A673 (cell line): ENCODE data around the gene CYP4A11.

Experiments
- EZH2 ChIP-seq: fragments of 200-600 bp; sonication (generic); IDR thresholded peaks from 2 replicates; pipeline ENCODE4 v1.6.1; 2017; ENCODE audit warnings: borderline replicate concordance, low read depth, mild to moderate bottlenecking, mixed read lengths, antibody characterized with exemption, low read length; ENCODE audit not compliant: poor library complexity, severe bottlenecking
- TF ChIP-seq, protein P1 (sequence below): fragments of 300-800, 200-600 bp; sonication (generic); conservative IDR thresholded peaks from 2 replicates; pipeline ENCODE4 v1.5.1; 2017; ENCODE audit warnings: low read depth, mild to moderate bottlenecking, antibody characterized with exemption, low read length, moderate library complexity, mixed read lengths

- TF ChIP-seq, protein P1, sequence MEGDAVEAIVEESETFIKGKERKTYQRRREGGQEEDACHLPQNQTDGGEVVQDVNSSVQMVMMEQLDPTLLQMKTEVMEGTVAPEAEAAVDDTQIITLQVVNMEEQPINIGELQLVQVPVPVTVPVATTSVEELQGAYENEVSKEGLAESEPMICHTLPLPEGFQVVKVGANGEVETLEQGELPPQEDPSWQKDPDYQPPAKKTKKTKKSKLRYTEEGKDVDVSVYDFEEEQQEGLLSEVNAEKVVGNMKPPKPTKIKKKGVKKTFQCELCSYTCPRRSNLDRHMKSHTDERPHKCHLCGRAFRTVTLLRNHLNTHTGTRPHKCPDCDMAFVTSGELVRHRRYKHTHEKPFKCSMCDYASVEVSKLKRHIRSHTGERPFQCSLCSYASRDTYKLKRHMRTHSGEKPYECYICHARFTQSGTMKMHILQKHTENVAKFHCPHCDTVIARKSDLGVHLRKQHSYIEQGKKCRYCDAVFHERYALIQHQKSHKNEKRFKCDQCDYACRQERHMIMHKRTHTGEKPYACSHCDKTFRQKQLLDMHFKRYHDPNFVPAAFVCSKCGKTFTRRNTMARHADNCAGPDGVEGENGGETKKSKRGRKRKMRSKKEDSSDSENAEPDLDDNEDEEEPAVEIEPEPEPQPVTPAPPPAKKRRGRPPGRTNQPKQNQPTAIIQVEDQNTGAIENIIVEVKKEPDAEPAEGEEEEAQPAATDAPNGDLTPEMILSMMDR, result no peak
- no peak for TF ChIP-seq EZH2
Observed at GRCh38 chr1:46903481-46903880, 37.8 kb downstream of the CYP4A11 start.
